ENCODE results near the gene BRINP3. TPM values are rescaled to one million over a fixed set of nuclear protein-coding genes. Genes with fewer than 3 reads are reported as not detected.

Gene BRINP3
- total RNA-seq, 2 experiments from 2014 or later, result not detected

DNA sequence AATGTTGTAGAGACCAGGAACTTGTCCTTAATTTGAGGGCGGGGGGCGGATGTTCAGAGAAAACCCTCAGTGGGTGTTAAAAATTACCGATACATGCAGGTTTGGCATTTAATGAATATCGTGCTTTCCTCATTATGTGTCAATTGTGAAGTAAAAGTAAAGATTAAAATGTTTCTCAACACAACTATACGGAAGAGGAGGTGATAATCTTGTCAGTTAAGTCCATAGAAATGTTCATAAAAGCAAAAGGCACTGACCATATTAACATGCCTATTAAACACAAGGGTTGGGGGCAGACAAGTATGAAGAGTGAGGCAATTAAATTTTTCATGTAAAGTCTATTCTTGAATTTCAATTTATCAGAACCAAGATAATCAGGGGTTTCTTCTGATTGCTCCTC lies 1.3 kb downstream of the BRINP3 start:
- Histone ChIP-seq H3K9me3 (ENCODE audit: low read length) (no peaks in the 10 kb centered on the region), H4K20me1 (ENCODE audit: insufficient read depth, low read length) (no peaks in the 10 kb centered on the region), H3K4me3 (ENCODE audit: low read depth, low read length, poor library complexity, severe bottlenecking) (no peak overlapping the region), H2AFZ (ENCODE audit: low read length) (no peak overlapping the region), H3K27ac (ENCODE audit: low read depth, low read length, poor library complexity, severe bottlenecking) (no peak overlapping the region), H3K79me2 (ENCODE audit: insufficient read depth, low read depth, low read length) (no peaks in the 10 kb centered on the region), H3K9me2 (ENCODE audit: insufficient read depth, low read length) (no peaks in the 10 kb centered on the region), H3K4me2 (ENCODE audit: low read length) (no peak overlapping the region), H3K36me3 (ENCODE audit: insufficient read depth, low read length) (no peaks in the 10 kb centered on the region), H3K4me1 (ENCODE audit: insufficient read depth, low read length, poor library complexity, severe bottlenecking) (no peaks in the 10 kb centered on the region)
- TF ChIP-seq, protein P1, sequence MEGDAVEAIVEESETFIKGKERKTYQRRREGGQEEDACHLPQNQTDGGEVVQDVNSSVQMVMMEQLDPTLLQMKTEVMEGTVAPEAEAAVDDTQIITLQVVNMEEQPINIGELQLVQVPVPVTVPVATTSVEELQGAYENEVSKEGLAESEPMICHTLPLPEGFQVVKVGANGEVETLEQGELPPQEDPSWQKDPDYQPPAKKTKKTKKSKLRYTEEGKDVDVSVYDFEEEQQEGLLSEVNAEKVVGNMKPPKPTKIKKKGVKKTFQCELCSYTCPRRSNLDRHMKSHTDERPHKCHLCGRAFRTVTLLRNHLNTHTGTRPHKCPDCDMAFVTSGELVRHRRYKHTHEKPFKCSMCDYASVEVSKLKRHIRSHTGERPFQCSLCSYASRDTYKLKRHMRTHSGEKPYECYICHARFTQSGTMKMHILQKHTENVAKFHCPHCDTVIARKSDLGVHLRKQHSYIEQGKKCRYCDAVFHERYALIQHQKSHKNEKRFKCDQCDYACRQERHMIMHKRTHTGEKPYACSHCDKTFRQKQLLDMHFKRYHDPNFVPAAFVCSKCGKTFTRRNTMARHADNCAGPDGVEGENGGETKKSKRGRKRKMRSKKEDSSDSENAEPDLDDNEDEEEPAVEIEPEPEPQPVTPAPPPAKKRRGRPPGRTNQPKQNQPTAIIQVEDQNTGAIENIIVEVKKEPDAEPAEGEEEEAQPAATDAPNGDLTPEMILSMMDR (conservative IDR thresholded peaks at IDR 0.05; ENCODE audit: low read length), result no peak
- TF ChIP-seq EZH2phosphoT487 (IDR thresholded peaks at IDR 0.05; ENCODE audit: borderline replicate concordance, low read depth, low read length), result no peak
- DNase-seq (ENCODE audit: low spot score), result no peak
- POLR2A ChIA-PET, result interaction anchor here (1.2 kb wide), 1 partner anchor 61 kb away, joined by 4 read pairs; no protein-coding TSS in a partner anchor
- CTCF ChIA-PET (ENCODE audit: unreplicated experiment), result no interaction called here
- intact Hi-C loops (cut with micrococcal nuclease; ENCODE audit: unreplicated experiment), result no loop called here
- BruUV-seq (replicated peaks), result no TSS peak

GRCh38 chr1:190475421-190476141 lies 2.1 kb downstream of the BRINP3 start:
- intact Hi-C loops (cut with micrococcal nuclease; ENCODE audit: unreplicated experiment), result no loop called here
- no peak overlapping the region for H3K4me2 ChIP-seq (ENCODE audit: low read length)

More at GRCh38 chr1:190475421-190476141, 2.1 kb downstream of the BRINP3 start:
- BruUV-seq (replicated peaks), result no TSS peak
- Histone ChIP-seq H3K9me3 (ENCODE audit: low read length) (no peaks in the 10 kb centered on the region), H3K4me1 (ENCODE audit: insufficient read depth, low read length, poor library complexity, severe bottlenecking) (no peaks in the 10 kb centered on the region), H3K27ac (ENCODE audit: low read depth, low read length, poor library complexity, severe bottlenecking) (no peak overlapping the region), H3K36me3 (ENCODE audit: insufficient read depth, low read length) (no peaks in the 10 kb centered on the region), H3K9me2 (ENCODE audit: insufficient read depth, low read length) (no peaks in the 10 kb centered on the region), H3K4me3 (ENCODE audit: low read depth, low read length, poor library complexity, severe bottlenecking) (no peak overlapping the region), H4K20me1 (ENCODE audit: insufficient read depth, low read length) (no peaks in the 10 kb centered on the region), H2AFZ (ENCODE audit: low read length) (no peak overlapping the region), H3K79me2 (ENCODE audit: insufficient read depth, low read depth, low read length) (no peaks in the 10 kb centered on the region)
- TF ChIP-seq EZH2phosphoT487 (IDR thresholded peaks at IDR 0.05; ENCODE audit: borderline replicate concordance, low read depth, low read length), result no peak
- TF ChIP-seq, protein P1 (conservative IDR thresholded peaks at IDR 0.05; ENCODE audit: low read length), result no peak
- ChIA-PET CTCF (ENCODE audit: unreplicated experiment) (no interaction called here), POLR2A (interaction anchor here (0.8 to 1.0 kb wide), 2 partner anchors 9 to 337 kb away, joined by 3 read pairs; no protein-coding TSS in a partner anchor)
- DNase-seq (ENCODE audit: low spot score), result no peak

All from OCI-LY7 (cell line).